Body of pancreas (tissue), 4 donors: ENCODE data around the gene TWF2. TPM values are rescaled to one million over a fixed set of nuclear protein-coding genes. Genes with fewer than 3 reads are reported as not detected.
A peak's percentile ranks its signal among the peaks of the same experiment; 100 is the strongest.

Experiments
- ATAC-seq: fragments of 150-250 bp; one replicate; pipeline ENCODE4 v1.9.1; 2016
- DNase-seq, 4 donors: peaks; one replicate each; pipeline ENCODE4 v3.0.0-alpha.2; 2019
- H3K27ac ChIP-seq, 4 donors: fragments of 200-600 bp; sonication (generic); 1 replicate in 3 of 4; 2 replicates in 1 of 4; pipeline versions ENCODE4 v1.5.1 to v1.6.1; 2016 to 2019; ENCODE audit warnings: mild to moderate bottlenecking in 1 of 4, mixed read lengths in 1 of 4, moderate library complexity in 1 of 4
- H3K27me3 ChIP-seq, 2 donors: fragments of 200-600 bp; sonication (generic); one replicate each; pipeline ENCODE4 v1.6.0; 2016; ENCODE audit warnings: mild to moderate bottlenecking in 1 of 2
- H3K36me3 ChIP-seq, 2 donors: fragments of 200-600 bp; sonication (generic); replicated peaks in 1 of 2; 2 replicates each; pipeline ENCODE4 v1.5.1; 2016; ENCODE audit warnings: low read depth in 2 of 2; ENCODE audit not compliant: insufficient read depth in 1 of 2
- H3K4me1 ChIP-seq: fragments of 200-600 bp; sonication (generic); one replicate; pipeline ENCODE4 v1.6.0; 2016
- H3K4me3 ChIP-seq, 2 donors: fragments of 200-600 bp; sonication (generic); 1 replicate in 1 of 2; 2 replicates in 1 of 2; pipeline ENCODE4 v1.5.1; 2016 to 2019
- H3K9me3 ChIP-seq, 3 donors: fragments of 200-600 bp; sonication (generic); 1 replicate in 2 of 3; 2 replicates in 1 of 3; pipeline ENCODE4 v1.5.1; 2016
- POLR2A ChIP-seq, 3 donors: fragments of 450-650 bp; IDR thresholded peaks; one replicate each; pipeline ENCODE4 v1.6.1; 2016; ENCODE audit warnings: antibody characterized with exemption in 3 of 3, mild to moderate bottlenecking in 2 of 3
- WGBS, 2 donors: methylation state at CpG; one replicate each; pipeline ENCODE4 v1.1.5; 2017; 5-methylcytosine and 5-hydroxymethylcytosine counted together
- intact Hi-C: fragments of 100-400 bp; cut with DNase I; formaldehyde crosslinking; loops from one replicate; pipeline ENCODE4 v1.15.1; 2023
- total RNA-seq, 2 donors: library from RNA; depleted of rRNA; stranded (reverse); fragments of >200 nt; gene quantifications; one replicate each; pipeline ENCODE4 v1.1.0, GENCODE V29; 2016
- TF ChIP-seq, protein P1 (sequence below), 7 experiments: fragments of 450-650 bp in 4 of 7; fragments of 200-600 bp in 3 of 7; sonication (generic) in 3 of 7; IDR thresholded peaks; one replicate each; pipeline ENCODE4 v1.5.1; 2016 to 2019; ENCODE audit warnings: antibody characterized with exemption in 7 of 7

The TWF2 gene
- total RNA-seq, 2 donors from 2014 or later = 26.7 to 35.8 TPM

DNA sequence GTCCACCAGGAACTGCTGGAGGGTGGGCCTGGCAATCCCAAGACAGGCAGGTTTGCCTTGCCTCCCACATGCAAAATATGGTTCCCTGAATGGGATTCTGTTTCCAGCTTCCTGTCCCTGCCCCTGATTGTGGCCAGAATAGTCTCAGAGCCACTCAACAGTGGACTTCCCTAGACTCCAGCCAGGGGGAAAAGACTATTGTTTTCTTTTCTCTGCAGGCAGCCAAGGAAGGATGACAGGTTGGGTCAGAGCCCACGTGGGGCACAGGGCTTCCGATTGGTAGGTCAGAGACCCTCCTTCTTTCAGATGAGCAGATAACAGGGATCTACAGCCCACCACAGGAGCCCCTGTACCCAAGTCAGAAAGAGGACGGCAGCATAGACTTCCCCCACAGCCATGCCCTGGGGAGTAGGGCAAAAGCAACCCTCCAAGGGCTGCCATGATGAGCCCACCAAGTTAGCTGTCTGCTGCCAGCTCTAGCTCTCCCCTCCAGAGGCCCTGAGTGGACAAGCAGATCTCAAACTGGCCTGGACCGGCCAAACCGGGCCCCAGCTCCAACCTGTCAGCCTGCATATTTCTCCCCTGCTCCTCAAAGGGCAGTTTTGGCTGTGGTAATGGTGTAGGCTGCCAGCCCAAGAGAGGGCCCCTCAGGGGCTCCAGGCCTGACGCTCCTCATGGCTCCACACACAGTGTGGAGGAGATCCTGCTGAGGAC is 19.9 kb downstream of the TWF2 start:
- TF ChIP-seq, protein P1, sequence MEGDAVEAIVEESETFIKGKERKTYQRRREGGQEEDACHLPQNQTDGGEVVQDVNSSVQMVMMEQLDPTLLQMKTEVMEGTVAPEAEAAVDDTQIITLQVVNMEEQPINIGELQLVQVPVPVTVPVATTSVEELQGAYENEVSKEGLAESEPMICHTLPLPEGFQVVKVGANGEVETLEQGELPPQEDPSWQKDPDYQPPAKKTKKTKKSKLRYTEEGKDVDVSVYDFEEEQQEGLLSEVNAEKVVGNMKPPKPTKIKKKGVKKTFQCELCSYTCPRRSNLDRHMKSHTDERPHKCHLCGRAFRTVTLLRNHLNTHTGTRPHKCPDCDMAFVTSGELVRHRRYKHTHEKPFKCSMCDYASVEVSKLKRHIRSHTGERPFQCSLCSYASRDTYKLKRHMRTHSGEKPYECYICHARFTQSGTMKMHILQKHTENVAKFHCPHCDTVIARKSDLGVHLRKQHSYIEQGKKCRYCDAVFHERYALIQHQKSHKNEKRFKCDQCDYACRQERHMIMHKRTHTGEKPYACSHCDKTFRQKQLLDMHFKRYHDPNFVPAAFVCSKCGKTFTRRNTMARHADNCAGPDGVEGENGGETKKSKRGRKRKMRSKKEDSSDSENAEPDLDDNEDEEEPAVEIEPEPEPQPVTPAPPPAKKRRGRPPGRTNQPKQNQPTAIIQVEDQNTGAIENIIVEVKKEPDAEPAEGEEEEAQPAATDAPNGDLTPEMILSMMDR (IDR thresholded peaks at IDR 0.05) = no peak
- no peak for TF ChIP-seq POLR2A (IDR thresholded peaks at IDR 0.05)
- intact Hi-C loops = no loop called here
- no peak for DNase-seq
- Histone ChIP-seq H3K27me3 (no peaks in the 10 kb centered on the region), H3K4me1 (peaks cover 27% of the 10 kb centered on the region), H3K4me3 (no peak overlapping the region), H3K36me3 (peaks cover 0 to 6% of the 10 kb centered on the region in 2 donors), H3K27ac (peak overlapping the region in 2 of 4 donors; percentile 9 to 83), H3K9me3 (no peaks in the 10 kb centered on the region)
- ATAC-seq = no peak
- WGBS, 2 donors = 53 to 72% methylated on average over 3 to 6 of the region's 6 CpGs

DNA sequence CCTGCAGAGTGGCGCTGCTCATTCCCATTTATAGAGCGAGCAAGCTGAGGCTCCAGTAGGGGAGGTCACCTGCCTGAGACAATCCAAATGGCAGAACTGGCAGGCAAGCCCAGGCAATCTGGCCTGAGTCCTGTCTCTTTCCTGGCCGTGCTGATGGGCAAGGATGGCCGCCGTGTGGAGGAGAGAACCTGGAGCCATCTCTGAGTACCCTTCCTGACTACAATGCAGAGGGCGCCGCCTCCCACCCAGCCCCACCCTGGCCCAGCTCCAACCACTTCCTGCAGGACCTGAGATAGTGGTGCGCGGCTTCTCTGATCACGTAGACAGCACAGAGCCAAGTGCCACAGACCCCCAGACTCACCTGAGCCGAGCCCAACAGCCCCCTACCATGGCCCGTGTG is 20.5 kb downstream of the TWF2 start:
- intact Hi-C loops = no loop called here
- Histone ChIP-seq H3K9me3 (no peaks in the 10 kb centered on the region), H3K4me1 (peaks cover 27% of the 10 kb centered on the region), H3K27ac (peak overlapping the region in 3 of 4 donors; percentile 9 to 86 (median 83)), H3K36me3 (peaks cover 0 to 11% of the 10 kb centered on the region in 2 donors), H3K27me3 (no peaks in the 10 kb centered on the region), H3K4me3 (no peak overlapping the region)
- 71 to 94% methylated on average over 7 to 12 of the region's 12 CpGs for WGBS, 2 donors
- DNase-seq (no peak), ATAC-seq (no peak)
- TF ChIP-seq, protein P1 (IDR thresholded peaks at IDR 0.05) = no peak
- TF ChIP-seq POLR2A (IDR thresholded peaks at IDR 0.05) = no peak

DNA sequence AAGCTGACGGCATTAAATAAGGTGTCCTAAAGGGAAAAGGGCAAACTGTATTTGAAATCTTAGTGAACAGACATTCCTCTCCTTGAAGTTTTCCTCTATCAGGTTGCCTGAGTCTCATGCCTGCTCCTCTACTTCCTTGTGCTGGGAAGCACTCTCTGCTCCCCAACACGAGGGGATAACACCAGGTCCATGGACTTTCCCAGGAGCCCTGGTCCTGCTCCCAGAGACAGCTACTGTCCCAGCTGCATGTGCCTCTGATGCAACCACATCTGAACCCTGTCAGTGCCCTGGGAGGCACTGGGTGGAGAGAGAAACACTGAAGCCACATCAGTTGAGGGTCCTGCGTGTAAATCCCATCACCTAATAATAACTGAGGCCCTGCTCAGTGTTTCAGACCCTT is 20.9 kb downstream of the TWF2 start:
- ATAC-seq (no peak), DNase-seq (no peak)
- Histone ChIP-seq H3K4me3 (no peak overlapping the region), H3K36me3 (peaks cover 0 to 15% of the 10 kb centered on the region in 2 donors), H3K27ac (peak overlapping the region in 2 of 4 donors; percentile 83 to 86), H3K4me1 (peaks cover 27% of the 10 kb centered on the region), H3K9me3 (no peaks in the 10 kb centered on the region), H3K27me3 (no peaks in the 10 kb centered on the region)
- TF ChIP-seq, protein P1 (IDR thresholded peaks at IDR 0.05) = no peak
- no peak for TF ChIP-seq POLR2A (IDR thresholded peaks at IDR 0.05)
- 73 to 78% methylated on average over 3 of the region's 3 CpGs for WGBS, 2 donors
- intact Hi-C loops = no loop called here

DNA sequence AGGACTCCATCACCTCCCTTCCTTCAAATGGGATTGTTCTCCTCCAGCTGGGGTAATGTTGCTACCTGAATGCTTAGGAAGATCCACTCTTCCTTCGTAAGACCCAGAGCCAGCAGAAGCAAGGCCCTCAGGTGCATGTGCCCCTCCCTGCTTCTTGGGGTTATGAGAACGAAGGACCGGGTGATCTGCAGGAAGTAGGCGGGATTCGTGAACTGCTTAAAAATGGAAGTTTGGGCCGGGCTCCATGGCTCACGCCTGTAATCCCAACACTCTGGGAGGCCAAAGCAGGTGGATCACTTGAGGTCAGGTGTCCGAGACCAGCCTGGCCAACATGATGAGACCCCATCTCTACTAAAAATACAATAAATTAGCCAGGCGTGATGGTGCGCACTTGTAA is 21.6 kb downstream of the TWF2 start:
- TF ChIP-seq POLR2A (IDR thresholded peaks at IDR 0.05) = no peak
- TF ChIP-seq, protein P1 (IDR thresholded peaks at IDR 0.05) = no peak
- Histone ChIP-seq H3K4me3 (no peak overlapping the region), H3K27ac (peak overlapping the region; percentile 61 to 86 (median 76)), H3K36me3 (peaks cover 0 to 21% of the 10 kb centered on the region in 2 donors), H3K27me3 (no peaks in the 10 kb centered on the region), H3K9me3 (no peaks in the 10 kb centered on the region), H3K4me1 (peaks cover 27% of the 10 kb centered on the region)
- DNase-seq (no peak), ATAC-seq (no peak)
- 73 to 92% methylated on average over 8 to 10 of the region's 10 CpGs for WGBS, 2 donors
- intact Hi-C loops = no loop called here
